HEK293T (cell line): ENCODE measurements around the gene NECTIN1.

Experiments used
- BHLHE40 ChIP-seq: fragments of 450-650 bp; IDR thresholded peaks from 2 replicates; pipeline ENCODE4 v1.6.1; 2016; ENCODE audit warnings: mild to moderate bottlenecking, moderate library complexity, borderline replicate concordance
- ELF4 ChIP-seq: fragments of 450-650 bp; IDR thresholded peaks from 2 replicates; pipeline ENCODE4 v1.6.1; 2017; ENCODE audit warnings: antibody characterized with exemption
- FOXA1 ChIP-seq: fragments of 450-650 bp; IDR thresholded peaks from 2 replicates; pipeline ENCODE4 v1.6.1; 2016; ENCODE audit warnings: mild to moderate bottlenecking
- FOXK2 ChIP-seq: fragments of 450-650 bp; IDR thresholded peaks from 2 replicates; pipeline ENCODE4 v1.6.1; 2016; ENCODE audit warnings: mild to moderate bottlenecking
- FOXM1 ChIP-seq: fragments of 450-650 bp; IDR thresholded peaks from 2 replicates; pipeline ENCODE4 v1.6.1; 2017; ENCODE audit warnings: mild to moderate bottlenecking, borderline replicate concordance
- L3MBTL2 ChIP-seq: fragments of 450-650 bp; conservative IDR thresholded peaks from 2 replicates; pipeline ENCODE4 v1.6.1; 2016; ENCODE audit warnings: mild to moderate bottlenecking
- NFRKB ChIP-seq: fragments of 450-650 bp; IDR thresholded peaks from 2 replicates; pipeline ENCODE4 v1.6.1; 2016; ENCODE audit warnings: mild to moderate bottlenecking, moderate library complexity
- PKNOX1 ChIP-seq: fragments of 450-650 bp; IDR thresholded peaks from 2 replicates; pipeline ENCODE4 v1.6.1; 2016
- SP1 ChIP-seq: fragments of 450-650 bp; IDR thresholded peaks from 2 replicates; pipeline ENCODE4 v1.6.1; 2017
- TARDBP ChIP-seq: fragments of 450-650 bp; IDR thresholded peaks from 2 replicates; pipeline ENCODE4 v1.6.1; 2016
- ZNF384 ChIP-seq: fragments of 450-650 bp; IDR thresholded peaks from 2 replicates; pipeline ENCODE4 v1.6.1; 2016

GRCh38 chr11:119641983-119642745 lies 86.8 kb downstream of the NECTIN1 start:
- TF ChIP-seq SP1, result no peak
- TF ChIP-seq FOXK2, result no peak
- no peak for TF ChIP-seq L3MBTL2
- no peak for TF ChIP-seq FOXA1
- no peak for TF ChIP-seq NFRKB
- no peak for TF ChIP-seq FOXM1
- TF ChIP-seq PKNOX1, result no peak
- TF ChIP-seq ZNF384, result no peak
- TF ChIP-seq ELF4, result no peak
- no peak for TF ChIP-seq TARDBP
- TF ChIP-seq BHLHE40, result no peak
